ENCODE measurements around the gene MAP3K9.

- TF ChIP-seq POLR2AphosphoS5 (IDR thresholded peaks at IDR 0.05; ENCODE audit: insufficient read depth, low read depth, low read length) (no peak), CTCF (IDR thresholded peaks at IDR 0.05; ENCODE audit: extremely low read depth in 1 of 2, insufficient read depth in 1 of 2, low read depth in 1 of 2, low read length in 2 of 2) (no peak), EZH2 (IDR thresholded peaks at IDR 0.05; ENCODE audit: borderline replicate concordance, low read depth, low read length, severe bottlenecking) (no peak), MYC (IDR thresholded peaks at IDR 0.05; ENCODE audit: low read depth, low read length) (no peak), MAX (IDR thresholded peaks at IDR 0.05; ENCODE audit: insufficient read depth, insufficient read length) (no peak), GATA2 (IDR thresholded peaks at IDR 0.05; ENCODE audit: insufficient read depth, insufficient read length, low read depth, low read length) (no peak), POLR2A (IDR thresholded peaks at IDR 0.05; ENCODE audit: low read depth, low read length) (no peak), JUN (IDR thresholded peaks at IDR 0.05; ENCODE audit: borderline replicate concordance, insufficient read depth, insufficient read length, low read depth) (no peak), FOS (IDR thresholded peaks at IDR 0.05; ENCODE audit: borderline replicate concordance, insufficient read depth, low read length) (no peak)
These were observed 46.2 kb upstream of the MAP3K9 start for GRCh38 chr14:70855486-70855885.
